ENCODE measurements around the gene ZDHHC11.

Gene ZDHHC11

DNA sequence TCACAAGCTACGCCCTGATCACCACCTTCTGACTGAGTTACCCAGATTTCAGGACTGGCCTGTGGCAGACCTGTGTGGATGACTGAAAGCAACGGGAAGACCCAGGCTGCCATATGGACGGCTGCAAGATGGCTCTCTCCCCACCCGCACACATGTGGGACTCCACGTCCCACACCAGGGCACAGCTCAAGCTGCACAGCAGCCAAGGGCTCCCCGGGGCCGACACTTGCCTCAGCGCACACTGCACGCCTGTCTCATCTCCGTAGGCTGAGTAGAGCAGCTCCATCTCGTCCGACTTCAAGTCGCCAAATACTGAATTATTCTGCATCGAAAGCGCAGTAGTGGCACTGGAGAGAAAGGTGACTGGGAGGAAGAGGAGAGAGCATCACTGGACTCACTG lies 27.3 kb upstream of the ZDHHC11 start:
- no peak for DNase-seq

- DNase-seq, result no peak
Observed at GRCh38 chr5:876398-877365, 25.9 kb upstream of the ZDHHC11 start.

GRCh38 chr5:875931-876330 lies 25.1 kb upstream of the ZDHHC11 start:
- DNase-seq, result no peak

DNA sequence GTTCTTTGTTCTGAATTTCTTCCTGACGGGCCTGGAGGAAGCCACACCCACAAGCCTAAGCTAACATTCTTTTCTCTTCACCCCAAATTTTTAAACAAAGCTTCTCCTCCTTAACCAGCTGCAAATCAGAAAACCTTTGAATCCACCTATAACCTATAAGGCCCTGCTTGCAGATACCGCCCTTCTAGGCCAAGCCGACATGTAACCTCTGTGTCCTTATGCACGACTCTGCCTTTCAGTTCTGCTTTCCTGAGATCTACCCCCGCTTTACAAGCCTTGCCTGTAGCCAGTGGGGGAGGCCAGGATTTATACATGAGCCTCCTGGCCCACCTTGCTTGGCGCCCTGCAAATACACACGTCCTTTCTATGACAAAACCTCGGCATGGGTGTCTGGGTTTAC lies 22.5 kb upstream of the ZDHHC11 start:
- no peak for DNase-seq

- no peak for DNase-seq
Observed at GRCh38 chr5:872301-872700, 21.5 kb upstream of the ZDHHC11 start.

GRCh38 chr5:871596-872298 lies 21.0 kb upstream of the ZDHHC11 start:
- no peak for DNase-seq

- no peak for DNase-seq
Observed at GRCh38 chr5:870956-871355, 20.2 kb upstream of the ZDHHC11 start.

- DNase-seq, result no peak
Observed at GRCh38 chr5:868428-869135, 17.8 kb upstream of the ZDHHC11 start.

DNA sequence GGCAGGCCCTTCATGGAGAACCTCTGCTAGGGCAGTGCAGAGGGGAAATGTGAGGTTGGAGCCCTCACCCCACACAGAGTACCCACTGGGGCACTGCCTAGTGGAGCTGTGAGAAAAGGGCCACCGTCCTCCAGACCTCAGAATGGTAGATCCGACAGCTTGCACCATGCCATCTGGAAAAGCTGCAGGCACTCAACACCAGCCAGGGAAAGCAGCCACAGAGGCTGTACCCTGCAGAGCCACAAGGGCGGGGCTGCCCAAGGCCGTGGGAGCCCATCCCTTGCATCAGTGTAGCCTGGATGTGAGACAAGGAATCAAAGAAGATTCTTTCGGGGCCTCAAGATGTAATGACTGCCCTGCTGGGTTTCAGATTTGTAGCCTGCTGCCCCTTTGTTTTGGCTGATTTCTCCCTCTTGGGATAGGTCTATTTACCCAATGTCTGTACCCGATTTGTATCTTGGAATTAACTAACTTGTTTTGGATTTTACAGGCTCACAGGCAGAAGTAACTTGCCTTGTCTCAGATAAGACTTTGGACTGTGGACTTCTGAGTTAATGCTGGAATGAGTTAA lies 16.6 kb upstream of the ZDHHC11 start:
- peak in 1 of 2 experiments; percentile 19 for DNase-seq

DNA sequence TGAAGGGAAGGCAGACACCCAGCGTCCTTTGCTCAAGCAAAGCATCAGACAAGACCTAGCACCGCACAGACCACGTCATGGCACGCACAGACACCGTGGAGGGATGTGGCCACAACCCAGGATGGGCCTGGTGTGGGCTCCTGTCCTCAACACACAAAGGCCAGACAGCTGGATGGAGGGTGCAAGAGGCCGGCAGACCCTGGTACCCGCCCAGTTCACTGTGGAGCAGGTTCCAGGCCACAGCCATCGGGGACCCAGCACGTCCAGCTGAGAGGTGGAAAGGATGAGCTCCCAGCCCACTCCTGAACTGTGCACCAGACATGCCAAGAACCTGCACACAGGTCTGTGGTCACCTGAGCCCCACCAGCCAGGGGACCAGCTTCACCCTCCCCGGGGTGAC lies 15.0 kb upstream of the ZDHHC11 start:
- no peak for DNase-seq

GRCh38 chr5:865168-865521 lies 14.4 kb upstream of the ZDHHC11 start:
- DNase-seq, result no peak

- DNase-seq, result no peak
Observed at GRCh38 chr5:864492-865167, 13.8 kb upstream of the ZDHHC11 start.

DNA sequence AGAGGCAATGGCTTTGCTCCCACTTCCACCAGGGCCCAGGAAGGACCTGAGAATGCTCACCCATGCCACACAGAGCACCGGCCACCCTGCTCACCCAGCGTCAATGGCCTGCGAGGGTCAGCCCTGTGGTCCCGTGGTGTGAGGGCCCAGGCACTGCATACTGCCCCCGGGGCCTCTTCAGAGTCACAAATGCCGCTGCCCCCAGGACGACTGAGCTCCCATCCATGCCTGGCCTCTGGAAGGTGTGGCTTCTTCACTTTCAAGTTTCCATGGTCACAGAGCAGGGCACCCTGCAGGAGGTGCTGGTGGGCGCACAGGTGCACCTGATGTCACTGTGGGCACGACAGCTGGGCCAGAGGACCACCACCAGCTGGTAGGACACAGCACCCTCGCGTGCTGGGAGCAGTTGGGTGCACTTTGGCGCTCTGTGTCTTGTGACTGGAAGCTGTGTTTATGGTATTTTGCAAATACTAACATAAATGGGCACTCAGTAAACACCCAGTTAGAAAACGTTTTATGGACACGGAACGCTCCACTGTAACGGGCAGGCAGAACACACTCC lies 12.5 kb upstream of the ZDHHC11 start:
- peak; percentile 35 to 76 for DNase-seq

DNA sequence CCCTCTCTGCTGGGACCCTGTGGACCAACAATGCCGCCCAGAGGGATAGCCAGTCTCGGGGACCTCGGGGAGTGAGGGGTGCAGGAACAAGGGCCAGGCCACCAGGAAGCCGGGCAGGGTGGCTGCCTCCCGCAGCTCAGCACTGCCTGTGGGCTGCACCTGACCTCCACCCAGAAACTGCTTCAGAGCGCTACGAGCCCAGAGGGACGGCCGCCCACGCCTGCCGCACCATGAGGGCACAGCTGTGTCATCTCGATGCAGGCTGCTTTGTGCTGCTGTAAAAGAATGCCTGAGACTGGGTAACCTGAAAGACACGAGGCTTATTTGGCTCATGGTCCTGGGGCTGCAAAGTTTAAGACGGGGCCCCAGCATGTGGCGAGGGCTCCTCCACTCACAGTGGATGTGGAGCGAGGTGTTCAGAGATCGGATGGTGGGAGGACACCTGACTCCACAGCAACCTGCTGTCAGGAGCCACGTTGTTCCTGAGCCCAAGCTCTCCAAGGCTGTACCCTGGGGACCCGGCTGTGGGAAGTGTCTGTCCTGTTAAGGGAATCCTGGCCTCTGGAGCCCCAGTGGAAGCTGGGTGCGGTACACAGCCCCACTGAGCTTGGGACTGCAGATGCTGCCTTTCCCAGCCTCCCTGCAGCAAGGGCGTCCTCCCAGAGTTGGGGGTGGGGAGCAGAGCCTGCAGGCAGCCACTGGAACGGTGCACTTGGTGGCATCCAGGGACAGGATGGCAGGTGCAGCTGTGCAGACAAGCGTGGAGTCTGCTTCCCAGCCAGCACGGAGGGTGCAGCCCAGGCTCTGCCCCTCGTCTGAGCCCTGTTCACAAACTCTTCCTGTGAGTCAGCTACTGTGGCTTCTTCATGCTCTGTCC lies 11.8 kb upstream of the ZDHHC11 start:
- DNase-seq, result no peak

DNA sequence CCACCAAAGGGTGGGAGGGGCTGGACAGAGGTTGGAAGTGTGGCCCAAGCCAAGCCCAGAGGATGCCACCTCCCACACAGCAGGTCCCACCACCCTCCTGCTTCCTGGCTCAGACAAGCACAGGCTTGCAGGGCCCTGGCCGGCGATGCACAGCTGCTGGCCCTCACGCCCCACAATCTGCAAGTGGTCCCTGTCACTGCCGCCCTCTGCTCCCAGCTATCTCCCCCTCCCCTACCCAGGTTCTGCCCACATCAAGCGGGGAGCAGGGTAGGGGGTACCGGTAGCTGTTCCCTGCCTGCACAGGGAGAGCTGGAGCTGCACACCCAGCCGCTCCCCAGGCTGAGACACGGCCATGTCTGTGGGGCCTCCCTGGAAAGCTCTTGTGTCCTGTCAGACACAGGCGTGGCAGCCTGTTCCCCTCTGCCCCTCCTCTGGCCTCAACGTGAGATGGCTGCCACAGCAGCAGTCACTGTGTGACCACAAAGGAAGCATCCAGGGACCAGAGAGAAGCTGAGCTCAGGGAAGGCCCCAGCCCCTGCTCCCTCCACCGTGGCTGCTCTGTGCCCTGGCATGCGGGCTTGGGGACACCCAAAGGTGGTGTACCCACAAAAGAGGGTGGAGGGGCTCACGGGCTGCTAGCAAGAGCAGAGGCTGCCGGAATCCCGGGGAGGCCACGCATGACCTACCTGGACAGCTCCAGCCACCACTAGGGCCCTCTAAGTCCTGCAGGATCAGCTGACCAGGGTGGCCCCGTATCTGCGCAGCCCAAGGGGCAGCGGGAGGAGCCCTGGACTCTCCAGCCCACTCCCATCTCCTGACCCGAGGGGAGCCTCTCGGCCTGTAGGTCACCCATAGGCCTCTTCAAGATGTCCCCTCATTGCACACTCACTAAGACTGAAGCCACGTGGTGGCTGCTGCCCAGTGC lies 10.9 kb upstream of the ZDHHC11 start:
- DNase-seq, result no peak

DNA sequence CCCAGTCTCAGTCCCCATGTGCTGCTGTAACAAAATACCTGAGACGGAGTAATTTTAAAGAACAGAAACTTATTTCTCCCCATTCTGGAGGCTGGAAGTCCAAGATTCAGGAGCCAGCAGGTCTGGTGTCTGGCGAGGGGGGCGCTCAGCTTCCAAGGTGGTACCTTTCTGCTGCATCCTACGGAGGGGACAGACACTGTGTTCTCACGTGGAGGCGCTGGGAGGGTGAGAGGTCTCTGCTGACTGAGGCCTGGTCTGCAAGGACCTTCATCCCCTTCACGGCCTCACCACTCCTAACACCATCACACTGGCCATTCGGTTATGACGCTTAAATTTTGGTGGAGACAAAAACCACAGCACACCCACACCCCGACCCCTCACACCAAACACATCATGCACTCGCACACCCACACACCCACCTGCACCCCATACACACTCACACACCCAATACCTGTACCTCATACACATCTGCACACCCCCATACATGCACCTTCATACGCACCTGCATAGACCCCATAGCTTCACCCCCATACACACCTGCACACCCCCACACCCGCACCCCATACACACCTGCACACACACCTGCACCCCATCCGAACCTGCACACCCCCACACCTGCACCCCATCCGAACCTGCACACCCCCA lies 9.8 kb upstream of the ZDHHC11 start:
- no peak for DNase-seq

DNA sequence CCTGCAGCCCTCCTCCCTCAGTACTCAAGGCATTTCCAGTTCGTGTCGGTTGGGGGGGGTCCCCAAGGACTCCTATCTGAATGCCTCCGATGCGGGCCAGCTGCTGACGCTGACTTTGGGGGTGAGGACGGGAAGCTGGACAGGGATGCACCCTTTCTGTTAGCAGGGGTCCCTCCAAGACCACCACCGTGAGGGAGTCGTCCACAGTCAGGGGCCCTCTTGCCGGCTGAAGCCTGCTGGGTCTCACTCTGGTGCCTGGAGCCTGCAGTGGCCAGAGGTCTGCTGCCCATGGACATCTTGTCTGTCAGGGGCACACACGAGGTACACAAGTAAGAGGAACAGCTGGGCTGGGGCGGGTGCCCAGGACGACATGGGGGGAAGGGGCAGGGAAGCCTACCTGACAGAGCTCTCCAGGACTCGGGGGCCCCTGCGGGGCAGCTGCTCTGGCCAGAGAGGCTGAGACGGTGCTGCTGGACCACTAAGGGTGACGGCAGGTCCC lies 9.1 kb upstream of the ZDHHC11 start:
- no peak for DNase-seq

DNA sequence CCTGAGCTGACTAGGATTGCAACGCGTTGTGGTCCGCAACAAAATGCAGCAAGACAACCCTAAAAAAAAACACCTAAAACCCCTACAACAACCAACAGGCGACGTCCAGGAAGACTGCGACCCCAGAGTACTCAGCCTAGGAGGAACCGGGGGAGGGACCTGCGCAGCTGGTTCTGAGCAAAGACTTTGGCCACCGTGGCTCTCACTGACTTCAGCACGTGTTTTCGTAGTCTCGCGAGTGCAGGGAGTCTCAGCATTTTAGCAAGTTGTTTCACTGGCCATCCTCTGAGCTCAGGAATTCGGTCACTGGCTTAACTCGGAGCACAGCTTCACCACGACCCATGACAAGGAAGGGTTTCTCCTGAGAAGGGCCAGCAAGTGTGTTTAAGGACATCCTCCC lies 8.6 kb upstream of the ZDHHC11 start:
- DNase-seq, result no peak

- no peak for DNase-seq
Observed at GRCh38 chr5:858726-859125, 7.9 kb upstream of the ZDHHC11 start.

All from NCI-H524 (cell line).